AG09309 (cell line): ENCODE measurements around the gene KBTBD2.
A peak's percentile ranks its signal among the peaks of the same experiment; 100 is the strongest.
"Not testable (repeated sequence)": the region's sequence is repeated elsewhere in the genome, so short reads cannot be mapped to it uniquely, and the experiment has no call there.

Experiments
- DNase-seq: peaks from one replicate; pipeline ENCODE4 v3.0.0-alpha.2; 2010; ENCODE audit warnings: low read depth
- H3K4me3 ChIP-seq: 2 replicates; pipeline ENCODE4 v1.5.1; 2011; ENCODE audit warnings: mild to moderate bottlenecking, low read depth, low read length, moderate library complexity; ENCODE audit not compliant: control insufficient read depth
- TF ChIP-seq, protein P1 (sequence below): IDR thresholded peaks from 2 replicates; pipeline ENCODE4 v1.5.1; 2011; ENCODE audit warnings: mild to moderate bottlenecking, low read depth, low read length, inconsistent platforms; ENCODE audit not compliant: insufficient read depth, control insufficient read depth; ENCODE audit errors: missing control alignments

Gene KBTBD2

DNA sequence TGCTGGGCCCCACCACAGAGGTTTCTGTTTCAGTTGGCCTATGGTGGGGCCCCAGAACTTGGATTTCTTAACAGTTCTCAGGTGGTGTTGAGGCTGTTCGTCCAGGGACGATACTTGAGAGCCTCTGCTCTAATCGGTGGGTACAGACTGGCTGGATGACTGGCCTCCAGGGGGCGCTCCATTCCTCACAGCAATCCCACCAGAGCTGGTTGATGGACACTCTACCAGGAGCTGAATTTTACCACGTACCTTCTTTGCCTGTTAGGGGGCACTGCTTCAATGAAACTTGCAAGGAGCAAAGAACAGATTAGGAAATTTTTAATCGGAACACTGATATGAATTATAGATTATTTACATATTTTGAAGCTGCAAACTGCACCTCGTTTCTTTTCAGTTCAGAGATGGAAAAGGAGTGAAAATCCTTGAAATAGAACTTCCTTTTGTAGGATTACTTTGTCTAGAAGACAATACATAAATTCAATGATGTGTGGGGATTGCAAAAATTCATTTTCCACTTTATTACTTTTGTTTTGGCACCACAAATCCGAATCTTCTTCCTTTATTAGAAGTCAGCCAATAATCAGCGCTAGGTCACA is 44.8 kb downstream of the KBTBD2 start:
- TF ChIP-seq, protein P1, sequence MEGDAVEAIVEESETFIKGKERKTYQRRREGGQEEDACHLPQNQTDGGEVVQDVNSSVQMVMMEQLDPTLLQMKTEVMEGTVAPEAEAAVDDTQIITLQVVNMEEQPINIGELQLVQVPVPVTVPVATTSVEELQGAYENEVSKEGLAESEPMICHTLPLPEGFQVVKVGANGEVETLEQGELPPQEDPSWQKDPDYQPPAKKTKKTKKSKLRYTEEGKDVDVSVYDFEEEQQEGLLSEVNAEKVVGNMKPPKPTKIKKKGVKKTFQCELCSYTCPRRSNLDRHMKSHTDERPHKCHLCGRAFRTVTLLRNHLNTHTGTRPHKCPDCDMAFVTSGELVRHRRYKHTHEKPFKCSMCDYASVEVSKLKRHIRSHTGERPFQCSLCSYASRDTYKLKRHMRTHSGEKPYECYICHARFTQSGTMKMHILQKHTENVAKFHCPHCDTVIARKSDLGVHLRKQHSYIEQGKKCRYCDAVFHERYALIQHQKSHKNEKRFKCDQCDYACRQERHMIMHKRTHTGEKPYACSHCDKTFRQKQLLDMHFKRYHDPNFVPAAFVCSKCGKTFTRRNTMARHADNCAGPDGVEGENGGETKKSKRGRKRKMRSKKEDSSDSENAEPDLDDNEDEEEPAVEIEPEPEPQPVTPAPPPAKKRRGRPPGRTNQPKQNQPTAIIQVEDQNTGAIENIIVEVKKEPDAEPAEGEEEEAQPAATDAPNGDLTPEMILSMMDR, result peak; percentile 51
- H3K4me3 ChIP-seq, result no peak overlapping the region
- peak; percentile 10 for DNase-seq

DNA sequence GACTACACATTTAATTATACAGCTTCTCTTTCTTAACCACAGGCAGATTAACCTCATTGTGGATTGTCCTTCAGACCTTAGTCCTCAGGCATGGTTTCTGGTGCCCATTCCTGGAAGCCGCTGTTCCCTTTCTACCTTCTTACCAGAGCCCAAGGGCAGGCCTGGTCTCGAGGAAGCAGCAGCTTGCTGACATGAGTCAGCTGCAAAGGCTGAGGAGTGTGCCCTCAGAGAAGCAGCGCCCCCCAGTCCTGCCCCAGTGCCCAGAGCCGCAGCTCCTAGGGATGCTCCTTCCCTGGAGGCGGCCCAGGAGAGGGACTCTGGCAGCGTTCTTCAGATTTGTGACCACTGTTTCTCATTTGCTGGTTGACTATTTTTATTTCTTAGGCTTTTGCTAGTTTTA is 46.8 kb downstream of the KBTBD2 start:
- DNase-seq, H3K4me3 ChIP-seq: not testable (repeated sequence)

DNA sequence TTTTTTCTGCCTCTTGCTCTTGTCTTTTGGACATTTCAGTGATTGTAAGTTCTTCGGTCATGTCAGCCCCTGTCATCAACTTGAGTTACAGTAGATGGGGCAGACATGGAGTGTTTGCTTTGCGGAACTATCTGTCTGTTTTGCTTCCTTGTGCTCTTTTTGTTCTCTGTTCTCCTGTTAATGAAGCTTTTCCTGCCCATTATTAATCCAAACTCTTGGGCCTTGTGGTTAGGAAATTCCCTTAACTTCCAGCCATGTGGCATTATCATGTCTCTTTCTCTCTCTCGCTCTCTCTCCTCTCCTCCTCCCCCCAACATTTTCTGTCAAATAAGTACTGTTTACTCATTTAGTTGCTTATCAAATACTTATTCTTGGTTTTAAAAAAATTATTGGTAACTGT is 47.8 kb downstream of the KBTBD2 start:
- not testable (repeated sequence) for H3K4me3 ChIP-seq, DNase-seq

DNA sequence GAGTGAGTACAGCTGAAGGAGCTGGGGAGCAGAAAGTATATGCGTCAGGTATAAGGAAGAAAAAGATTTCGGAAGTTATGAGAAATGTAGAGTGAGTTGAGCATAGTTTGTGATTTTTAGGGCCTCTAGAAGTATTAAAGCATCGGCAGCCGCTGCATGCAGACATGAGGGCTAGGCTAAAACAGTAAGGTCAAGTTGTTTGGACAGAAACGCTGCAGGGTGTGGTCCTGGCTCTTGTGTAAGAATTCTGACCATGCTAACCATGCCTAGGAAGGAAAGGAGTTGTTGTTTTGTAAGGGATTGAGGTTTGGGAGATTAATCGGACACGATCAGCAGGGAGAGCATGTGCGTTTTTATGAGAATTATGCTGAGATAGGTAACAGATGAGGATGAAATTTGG is 51.7 kb downstream of the KBTBD2 start:
- H3K4me3 ChIP-seq, DNase-seq: not testable (repeated sequence)

DNA sequence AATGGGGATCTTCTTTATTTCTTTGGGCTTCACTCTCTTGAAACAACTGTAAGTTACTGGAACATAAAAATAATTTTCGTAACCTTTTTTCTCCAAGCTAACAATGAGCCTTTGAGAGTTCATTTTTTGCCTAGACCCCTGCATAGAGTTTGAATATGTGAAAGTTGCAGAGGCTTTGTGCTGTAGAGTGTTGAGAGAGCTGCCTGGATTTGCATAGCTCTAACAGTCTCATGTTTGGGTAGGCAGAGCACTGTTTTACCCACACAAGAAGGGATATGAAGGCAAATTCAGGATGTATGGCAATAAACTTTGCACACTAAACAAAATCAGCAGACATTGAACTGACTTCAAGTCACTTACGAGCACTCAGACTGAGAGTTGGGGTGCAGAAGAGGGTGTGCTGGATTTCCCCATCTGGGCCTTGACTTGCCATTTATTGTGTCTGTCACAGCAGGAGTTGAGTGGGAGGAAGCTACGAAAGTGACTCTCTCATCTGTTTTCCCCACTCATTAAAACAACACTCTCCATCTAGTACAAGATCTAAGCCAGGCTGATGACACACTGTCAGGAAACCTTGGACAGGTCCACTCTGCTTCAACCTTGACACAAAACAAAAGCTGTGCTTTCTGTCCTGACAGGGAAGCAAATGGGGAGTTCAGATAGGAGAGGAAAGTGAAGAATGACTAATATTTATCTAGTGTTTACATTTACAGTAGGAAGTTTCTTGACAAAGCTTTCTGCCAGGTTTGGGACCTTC is 62.4 kb downstream of the KBTBD2 start:
- not testable (repeated sequence) for DNase-seq, H3K4me3 ChIP-seq
